Fibroblast of pulmonary artery (primary cell): Measurements from ENCODE around the gene PCDH17.

ENCODE experiments used
- DNase-seq: peaks from one replicate; pipeline ENCODE4 v3.0.0-alpha.2; 2010; ENCODE audit warnings: low read depth
- H3K4me3 ChIP-seq: replicated peaks from 2 replicates; pipeline ENCODE4 v1.5.1; 2011; ENCODE audit warnings: low read depth, mild to moderate bottlenecking, control low read depth, low read length, moderate library complexity
- TF ChIP-seq, protein P1 (sequence below): IDR thresholded peaks from 2 replicates; pipeline ENCODE4 v1.5.1; 2011; ENCODE audit warnings: mild to moderate bottlenecking, control low read depth, low read length, inconsistent platforms; ENCODE audit errors: missing control alignments

The PCDH17 gene

DNA sequence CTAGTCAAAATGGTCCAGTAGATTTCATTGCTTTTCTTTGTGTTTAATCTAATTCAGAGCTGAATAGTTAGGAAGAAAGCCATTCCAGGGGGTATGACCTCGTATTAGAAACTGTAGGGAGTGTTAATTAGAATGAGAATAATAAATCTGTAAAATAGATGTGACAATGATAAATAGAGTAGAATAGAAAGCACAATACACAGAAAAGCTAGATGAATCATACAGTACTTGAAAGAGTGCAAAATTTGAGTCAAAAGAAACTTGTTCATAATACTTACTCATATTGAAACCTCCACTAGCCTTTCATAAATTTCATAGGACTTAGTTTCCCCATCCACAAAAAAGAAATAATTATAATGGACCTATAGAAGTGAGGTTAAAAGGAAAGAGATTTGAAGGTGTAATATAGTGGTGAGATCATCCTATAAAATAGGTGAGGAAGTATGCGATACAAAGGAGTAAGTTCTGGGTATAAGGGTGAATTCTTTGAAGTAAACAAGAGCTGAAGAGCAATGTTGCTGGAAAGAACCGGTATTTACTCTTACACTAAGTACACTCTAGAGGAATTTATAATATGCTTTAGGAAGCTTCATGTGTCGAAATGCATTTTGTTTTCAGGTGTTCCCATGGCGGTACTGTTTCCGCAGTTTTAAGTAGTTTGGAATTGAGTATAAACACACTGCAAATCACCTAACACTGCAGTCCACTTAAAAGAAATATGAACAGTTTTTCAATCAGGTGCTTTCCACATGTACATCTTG, 21.9 kb downstream of the PCDH17 start:
- DNase-seq = no peak
- TF ChIP-seq, protein P1, sequence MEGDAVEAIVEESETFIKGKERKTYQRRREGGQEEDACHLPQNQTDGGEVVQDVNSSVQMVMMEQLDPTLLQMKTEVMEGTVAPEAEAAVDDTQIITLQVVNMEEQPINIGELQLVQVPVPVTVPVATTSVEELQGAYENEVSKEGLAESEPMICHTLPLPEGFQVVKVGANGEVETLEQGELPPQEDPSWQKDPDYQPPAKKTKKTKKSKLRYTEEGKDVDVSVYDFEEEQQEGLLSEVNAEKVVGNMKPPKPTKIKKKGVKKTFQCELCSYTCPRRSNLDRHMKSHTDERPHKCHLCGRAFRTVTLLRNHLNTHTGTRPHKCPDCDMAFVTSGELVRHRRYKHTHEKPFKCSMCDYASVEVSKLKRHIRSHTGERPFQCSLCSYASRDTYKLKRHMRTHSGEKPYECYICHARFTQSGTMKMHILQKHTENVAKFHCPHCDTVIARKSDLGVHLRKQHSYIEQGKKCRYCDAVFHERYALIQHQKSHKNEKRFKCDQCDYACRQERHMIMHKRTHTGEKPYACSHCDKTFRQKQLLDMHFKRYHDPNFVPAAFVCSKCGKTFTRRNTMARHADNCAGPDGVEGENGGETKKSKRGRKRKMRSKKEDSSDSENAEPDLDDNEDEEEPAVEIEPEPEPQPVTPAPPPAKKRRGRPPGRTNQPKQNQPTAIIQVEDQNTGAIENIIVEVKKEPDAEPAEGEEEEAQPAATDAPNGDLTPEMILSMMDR = no peak

DNA sequence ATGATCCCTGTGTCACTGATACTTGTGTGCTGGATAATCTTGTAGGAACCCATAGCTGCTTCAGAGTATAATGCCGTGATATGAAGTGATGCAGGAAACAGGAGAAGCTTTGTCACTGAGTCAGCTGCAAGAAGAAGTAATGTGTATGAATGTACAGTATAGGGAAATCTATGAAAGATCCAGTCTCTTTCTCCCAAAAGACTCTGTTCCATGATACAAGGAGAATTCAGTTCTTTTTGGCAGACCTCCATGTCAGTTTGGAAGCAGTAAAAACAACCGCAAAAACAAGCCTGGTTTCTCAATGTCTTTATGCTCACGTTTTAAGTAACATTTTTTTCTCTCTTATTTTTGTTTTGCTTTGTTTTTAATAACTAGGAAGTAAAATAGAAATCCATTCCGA, 33.9 kb downstream of the PCDH17 start:
- TF ChIP-seq, protein P1 = no peak
- no peak overlapping the region for H3K4me3 ChIP-seq
- DNase-seq = peak; percentile 6

More for the DNA sequence above, 21.9 kb downstream of the PCDH17 start:
- no peak overlapping the region for H3K4me3 ChIP-seq

DNA sequence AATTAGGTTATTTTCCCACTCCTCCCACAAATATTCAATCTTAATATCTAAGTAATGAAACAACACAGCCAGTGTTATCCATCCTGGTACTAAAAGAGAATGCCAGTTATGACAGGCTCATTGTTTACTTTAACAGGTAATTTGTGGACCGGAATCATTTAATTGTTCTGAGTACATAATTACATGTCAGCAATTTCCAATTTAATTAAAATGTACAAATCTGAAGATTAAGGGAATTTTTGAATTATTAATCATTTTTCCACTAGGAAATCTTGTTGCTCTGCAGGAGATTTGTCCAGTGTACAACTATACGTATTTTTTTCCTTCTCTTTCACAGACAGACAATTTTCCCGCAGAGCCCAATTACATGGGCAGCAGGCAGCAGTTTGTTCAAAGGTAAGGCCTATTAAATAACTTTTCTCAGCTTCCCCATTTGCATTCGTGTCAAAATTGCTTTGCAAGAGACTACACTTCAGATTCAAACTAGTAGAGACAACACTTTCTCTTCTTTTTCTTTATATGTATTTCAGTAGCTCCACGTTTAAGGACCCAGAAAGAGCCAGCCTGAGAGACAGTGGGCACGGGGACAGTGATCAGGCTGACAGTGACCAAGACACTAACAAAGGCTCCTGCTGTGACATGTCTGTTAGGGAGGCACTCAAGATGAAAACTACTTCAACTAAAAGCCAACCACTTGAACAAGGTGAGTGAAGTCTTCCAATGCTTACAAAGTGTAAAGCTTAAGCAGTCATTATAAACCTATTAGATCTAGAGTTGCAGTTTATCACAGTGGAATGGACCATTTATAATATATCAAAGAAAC, 34.8 kb downstream of the PCDH17 start:
- TF ChIP-seq, protein P1 = no peak
- no peak for DNase-seq
- no peak overlapping the region for H3K4me3 ChIP-seq

DNA sequence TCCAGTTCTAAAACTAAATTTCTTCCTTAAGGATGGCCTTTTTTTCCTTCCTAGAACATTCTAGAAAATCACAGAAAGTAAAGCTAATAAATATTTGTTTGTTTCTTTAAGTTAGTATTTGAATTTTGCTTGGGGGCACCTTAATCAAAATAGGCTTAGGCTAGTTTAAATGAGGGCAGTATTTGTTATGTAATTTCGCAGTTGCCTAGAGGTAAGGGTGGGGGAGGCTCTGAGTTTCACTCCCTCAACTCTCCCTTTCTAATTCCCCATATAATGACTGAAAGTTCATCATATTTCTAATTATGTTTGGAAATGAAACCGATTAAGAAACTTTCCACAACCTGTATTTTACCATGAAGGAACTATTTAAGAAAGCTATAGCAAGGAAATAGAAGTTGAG, 40.6 kb downstream of the PCDH17 start:
- DNase-seq = no peak
- TF ChIP-seq, protein P1 = no peak
- H3K4me3 ChIP-seq = no peak overlapping the region

DNA sequence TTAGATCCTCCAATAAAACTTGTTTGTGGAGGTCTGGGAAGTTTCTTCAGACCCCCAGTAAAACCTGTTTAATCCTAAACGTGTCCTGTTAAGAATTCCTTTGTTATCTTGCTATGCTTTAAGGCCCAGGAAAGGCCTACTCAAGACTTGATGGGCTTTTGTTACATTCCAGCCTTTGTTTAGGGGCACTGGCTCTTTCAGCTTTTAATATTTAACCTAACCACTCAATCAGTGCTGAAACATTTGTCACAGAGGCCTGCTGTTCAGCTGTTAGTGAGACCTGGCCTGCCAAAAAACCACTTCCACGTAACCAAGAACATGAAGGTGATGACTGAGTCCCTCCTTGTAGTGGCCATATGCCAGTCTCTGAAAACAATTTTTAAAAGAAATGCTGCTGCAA, 41.7 kb downstream of the PCDH17 start:
- no peak overlapping the region for H3K4me3 ChIP-seq
- no peak for DNase-seq
- TF ChIP-seq, protein P1 = no peak

DNA sequence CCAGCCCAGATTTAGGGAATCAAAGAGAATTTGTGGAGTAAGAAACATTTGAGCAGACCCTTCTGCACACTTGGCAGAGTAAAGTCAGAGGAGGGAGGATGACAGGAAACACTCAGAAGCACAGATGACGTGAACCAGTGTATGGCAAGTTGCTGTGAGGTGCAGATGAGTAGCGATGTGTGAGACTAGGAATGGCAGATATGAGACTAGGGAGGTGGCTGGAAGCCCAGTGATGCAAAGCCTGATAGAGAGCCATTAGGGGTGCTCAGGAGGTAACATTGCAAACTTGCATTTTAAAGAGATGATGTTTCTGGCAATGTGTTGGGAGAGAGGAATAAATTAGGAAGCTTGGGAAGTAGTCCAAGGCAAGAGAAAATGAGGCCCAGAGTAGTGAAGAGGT, 44.0 kb downstream of the PCDH17 start:
- TF ChIP-seq, protein P1 = no peak
- DNase-seq = no peak

DNA sequence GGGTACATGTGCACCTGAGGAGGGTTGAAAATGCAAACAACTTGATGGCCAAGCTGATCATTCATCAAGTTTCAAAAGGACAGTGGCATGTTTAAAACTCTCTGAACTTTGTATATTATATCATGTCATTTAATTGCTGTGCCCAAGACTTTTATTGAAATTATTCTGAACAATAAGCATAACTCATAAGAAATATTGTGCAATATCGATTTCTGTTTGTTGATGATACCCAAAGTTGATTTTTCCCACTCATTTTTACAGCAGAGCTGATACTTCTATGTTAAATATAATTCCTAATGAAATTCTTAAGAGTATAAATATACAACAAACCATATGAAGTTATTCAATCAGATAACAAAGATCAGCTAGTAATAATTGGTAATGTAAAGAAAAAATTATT, 49.1 kb downstream of the PCDH17 start:
- no peak for DNase-seq
- no peak overlapping the region for H3K4me3 ChIP-seq
- TF ChIP-seq, protein P1 = no peak

More for the DNA sequence above, 44.0 kb downstream of the PCDH17 start:
- H3K4me3 ChIP-seq = no peak overlapping the region
